SK-N-MC (cell line): ENCODE data around the gene CENPA.

Experiments
- EZH2 ChIP-seq: fragments of 200-600 bp; sonication (generic); IDR thresholded peaks from one replicate; pipeline ENCODE4 v1.6.1; 2017; ENCODE audit warnings: antibody characterized with exemption
- POLR2AphosphoS5 ChIP-seq: IDR thresholded peaks from 2 replicates; pipeline ENCODE4 v1.6.1; 2012; ENCODE audit warnings: mild to moderate bottlenecking, low read depth, low read length, borderline replicate concordance

DNA sequence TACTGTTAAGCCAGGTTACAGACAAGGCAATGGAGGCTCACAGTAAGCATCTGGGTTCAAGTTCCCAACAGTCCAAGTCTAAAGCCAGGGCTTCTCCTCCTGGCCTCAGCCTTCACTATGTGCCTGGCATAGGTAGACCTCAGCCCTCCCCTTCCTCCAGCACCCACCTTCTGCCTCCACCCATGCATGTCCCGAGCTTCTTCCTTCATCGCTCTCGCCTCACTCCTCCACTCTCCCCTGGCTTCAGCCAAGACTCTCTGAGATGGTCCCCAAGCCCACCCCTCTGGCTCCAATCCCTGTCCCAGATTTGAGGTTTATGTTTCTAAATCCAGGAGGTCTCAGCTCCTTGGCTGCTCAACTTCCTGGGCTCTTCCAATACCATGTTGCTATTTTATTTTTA is 26.9 kb downstream of the CENPA start:
- TF ChIP-seq POLR2AphosphoS5 (no peak), EZH2 (no peak)
